ENCODE results near the gene PPARA.

Gene PPARA

DNA sequence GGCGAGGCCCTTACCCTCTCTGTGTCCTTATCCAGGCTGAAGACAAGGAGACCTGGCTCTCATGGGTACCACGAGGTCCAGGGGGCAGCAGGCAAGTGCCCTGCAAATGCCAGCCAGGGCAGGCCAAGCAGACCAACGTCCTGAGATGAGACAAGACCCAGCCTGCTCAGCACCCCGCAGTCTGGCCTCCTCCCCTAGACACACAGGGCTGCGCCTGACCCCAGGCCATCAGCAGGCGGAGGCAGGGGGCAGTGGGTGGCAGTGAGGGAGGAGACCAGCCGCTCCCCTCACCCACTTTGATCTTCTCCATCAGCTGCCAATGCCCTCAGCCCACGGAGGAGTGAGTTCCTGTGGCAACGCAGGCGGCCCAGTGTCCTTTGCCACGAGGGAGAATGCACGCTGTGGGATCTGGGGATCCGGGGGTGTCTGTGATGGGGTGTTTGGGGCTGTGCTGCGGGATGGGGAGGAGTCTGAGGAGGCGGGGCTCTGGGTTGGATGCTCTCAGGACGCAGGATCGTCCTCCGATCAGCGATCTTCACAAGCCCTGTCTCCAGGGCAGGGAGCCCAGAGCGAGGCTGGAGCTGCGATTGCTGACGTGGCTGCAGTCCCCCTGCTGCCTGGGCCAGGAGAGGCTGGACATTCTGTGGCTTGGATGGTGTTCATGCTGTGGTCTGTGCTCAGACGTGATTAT, 30.5 kb upstream of the PPARA start:
- Histone ChIP-seq H2BK120ac (ENCODE audit: insufficient read depth, low read length, poor library complexity) (no peak overlapping the region), H3K4me1 (ENCODE audit: control insufficient read depth in 1 of 2, insufficient read depth in 2 of 2, low read length in 2 of 2) (peaks cover 0 to 3% of the 10 kb centered on the region in 2 experiments), H4K12ac (ENCODE audit: low read depth, low read length) (no peak overlapping the region), H3K9ac (ENCODE audit: low read length) (no peak overlapping the region), H3K27me3 (ENCODE audit: insufficient read depth, low read length) (no peaks in the 10 kb centered on the region), H3K14ac (ENCODE audit: low read length) (no peak overlapping the region), H3K4me3 (ENCODE audit: low read depth, low read length) (no peak overlapping the region), H4K8ac (ENCODE audit: low read depth, low read length) (no peak overlapping the region), H3K27ac (ENCODE audit: low read depth, low read length) (no peak overlapping the region), H3K23ac (ENCODE audit: low read length) (no peak overlapping the region), H3K4ac (ENCODE audit: low read depth, low read length) (no peak overlapping the region), H4K91ac (ENCODE audit: low read depth, low read length) (no peak overlapping the region), H3K4me2 (ENCODE audit: low read length) (no peak overlapping the region), H3K79me2 (ENCODE audit: control insufficient read depth, insufficient read depth, low read length, poor library complexity) (no peaks in the 10 kb centered on the region), H2BK5ac (ENCODE audit: low read depth, low read length, poor library complexity) (no peak overlapping the region), H3K9me3 (ENCODE audit: insufficient read depth, low read depth, low read length) (no peaks in the 10 kb centered on the region), H2BK12ac (ENCODE audit: low read length) (no peak overlapping the region), H3K79me1 (ENCODE audit: low read length) (no peaks in the 10 kb centered on the region), H2AK5ac (ENCODE audit: low read length) (no peak overlapping the region), H3K18ac (ENCODE audit: low read length) (no peak overlapping the region), H3K36me3 (ENCODE audit: control insufficient read depth in 1 of 2, insufficient read depth in 2 of 2, low read length in 2 of 2) (no peaks in the 10 kb centered on the region), H2AFZ (ENCODE audit: insufficient read depth, low read length, poor library complexity) (no peak overlapping the region)
- DNase-seq, result no peak
- no CpG with 5 or more reads among the region's 23 CpGs for WGBS (ENCODE audit: extremely low coverage, insufficient coverage, insufficient read length)

- WGBS (ENCODE audit: extremely low coverage, insufficient coverage, insufficient read length), result no CpG with 5 or more reads among the region's 7 CpGs
- no peak overlapping the region for H3K4me3 ChIP-seq (ENCODE audit: low read depth, low read length)
- H3K27ac ChIP-seq (ENCODE audit: low read depth, low read length), result no peak overlapping the region
Observed at GRCh38 chr22:46120420-46120737, 29.9 kb upstream of the PPARA start.

GRCh38 chr22:46121079-46121478, 29.2 kb upstream of the PPARA start:
- no CpG with 5 or more reads among the region's 6 CpGs for WGBS (ENCODE audit: extremely low coverage, insufficient coverage, insufficient read length)
- Histone ChIP-seq H2AK5ac (ENCODE audit: low read length) (no peak overlapping the region), H3K4me1 (ENCODE audit: control insufficient read depth in 1 of 2, insufficient read depth in 2 of 2, low read length in 2 of 2) (peaks cover 0 to 3% of the 10 kb centered on the region in 2 experiments)

More at GRCh38 chr22:46120420-46120737, 29.9 kb upstream of the PPARA start:
- H3K14ac ChIP-seq (ENCODE audit: low read length), result no peak overlapping the region
- H4K8ac ChIP-seq (ENCODE audit: low read depth, low read length), result no peak overlapping the region
- H4K91ac ChIP-seq (ENCODE audit: low read depth, low read length), result no peak overlapping the region
- no peak overlapping the region for H3K4me2 ChIP-seq (ENCODE audit: low read length)
- no peak overlapping the region for H3K23ac ChIP-seq (ENCODE audit: low read length)
- no peaks in the 10 kb centered on the region for H3K9me3 ChIP-seq (ENCODE audit: insufficient read depth, low read depth, low read length)
- H3K9ac ChIP-seq (ENCODE audit: low read length), result no peak overlapping the region
- no peak overlapping the region for H2BK120ac ChIP-seq (ENCODE audit: insufficient read depth, low read length, poor library complexity)
- H2AK5ac ChIP-seq (ENCODE audit: low read length), result no peak overlapping the region
- H2BK12ac ChIP-seq (ENCODE audit: low read length), result no peak overlapping the region
- no peak overlapping the region for H3K4ac ChIP-seq (ENCODE audit: low read depth, low read length)
- H3K18ac ChIP-seq (ENCODE audit: low read length), result no peak overlapping the region
- peaks cover 0 to 3% of the 10 kb centered on the region in 2 experiments for H3K4me1 ChIP-seq (ENCODE audit: control insufficient read depth in 1 of 2, insufficient read depth in 2 of 2, low read length in 2 of 2)
- H3K27me3 ChIP-seq (ENCODE audit: insufficient read depth, low read length), result no peaks in the 10 kb centered on the region
- no peaks in the 10 kb centered on the region for H3K79me2 ChIP-seq (ENCODE audit: control insufficient read depth, insufficient read depth, low read length, poor library complexity)
- no peaks in the 10 kb centered on the region for H3K36me3 ChIP-seq (ENCODE audit: control insufficient read depth in 1 of 2, insufficient read depth in 2 of 2, low read length in 2 of 2)
- no peak overlapping the region for H4K12ac ChIP-seq (ENCODE audit: low read depth, low read length)
- H3K79me1 ChIP-seq (ENCODE audit: low read length), result no peaks in the 10 kb centered on the region
- no peak overlapping the region for H2AFZ ChIP-seq (ENCODE audit: insufficient read depth, low read length, poor library complexity)
- no peak overlapping the region for H2BK5ac ChIP-seq (ENCODE audit: low read depth, low read length, poor library complexity)
- no peak for DNase-seq

DNA sequence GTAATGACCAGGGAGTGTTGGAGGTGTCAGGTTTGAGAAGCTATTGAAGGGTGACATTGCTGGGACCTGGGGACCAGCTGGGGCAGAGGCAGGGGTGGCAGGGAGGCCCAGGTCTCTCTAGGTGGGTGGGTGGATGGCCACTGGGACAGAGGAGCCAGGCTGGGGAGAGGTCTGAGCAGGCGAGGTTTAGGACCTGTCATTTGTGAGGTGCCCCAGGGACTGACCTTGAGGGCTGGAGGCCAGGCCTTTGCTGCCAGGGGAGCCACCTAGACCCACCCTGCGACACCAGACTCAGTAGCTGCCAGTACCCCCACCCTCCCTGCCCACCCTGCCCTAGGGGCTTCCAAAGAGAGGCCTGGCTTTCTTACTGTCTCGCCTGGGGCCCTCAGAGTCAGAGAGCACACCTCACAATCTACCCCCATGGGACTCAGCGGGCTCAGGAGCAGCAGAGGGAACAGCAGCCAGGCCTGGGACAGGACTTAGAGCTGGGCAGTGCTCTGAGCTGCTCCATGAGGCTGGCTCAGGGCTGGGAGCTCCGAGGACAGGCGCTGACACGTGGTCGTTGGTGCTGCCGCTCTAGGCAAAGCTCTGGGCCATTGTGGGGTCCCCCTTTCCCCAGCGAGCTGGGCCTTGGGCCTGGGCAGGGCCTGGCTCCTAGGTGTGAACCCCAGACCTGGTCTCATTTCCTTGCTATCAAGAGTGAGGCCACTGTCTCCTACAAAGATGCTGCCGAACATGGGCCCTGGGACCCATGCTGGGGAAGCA, 28.6 kb upstream of the PPARA start:
- no peak overlapping the region for H4K12ac ChIP-seq (ENCODE audit: low read depth, low read length)
- no peak overlapping the region for H3K4me3 ChIP-seq (ENCODE audit: low read depth, low read length)

More at GRCh38 chr22:46121079-46121478, 29.2 kb upstream of the PPARA start:
- Histone ChIP-seq H3K23ac (ENCODE audit: low read length) (no peak overlapping the region), H3K4me2 (ENCODE audit: low read length) (no peak overlapping the region), H3K27ac (ENCODE audit: low read depth, low read length) (no peak overlapping the region), H3K9me3 (ENCODE audit: insufficient read depth, low read depth, low read length) (no peaks in the 10 kb centered on the region), H4K8ac (ENCODE audit: low read depth, low read length) (no peak overlapping the region), H3K36me3 (ENCODE audit: control insufficient read depth in 1 of 2, insufficient read depth in 2 of 2, low read length in 2 of 2) (no peaks in the 10 kb centered on the region), H2AFZ (ENCODE audit: insufficient read depth, low read length, poor library complexity) (no peak overlapping the region), H3K4ac (ENCODE audit: low read depth, low read length) (no peak overlapping the region), H3K18ac (ENCODE audit: low read length) (no peak overlapping the region), H4K12ac (ENCODE audit: low read depth, low read length) (no peak overlapping the region), H3K14ac (ENCODE audit: low read length) (no peak overlapping the region), H3K9ac (ENCODE audit: low read length) (no peak overlapping the region), H3K79me1 (ENCODE audit: low read length) (no peaks in the 10 kb centered on the region), H2BK5ac (ENCODE audit: low read depth, low read length, poor library complexity) (no peak overlapping the region), H4K91ac (ENCODE audit: low read depth, low read length) (no peak overlapping the region), H3K27me3 (ENCODE audit: insufficient read depth, low read length) (no peaks in the 10 kb centered on the region), H2BK120ac (ENCODE audit: insufficient read depth, low read length, poor library complexity) (no peak overlapping the region), H3K79me2 (ENCODE audit: control insufficient read depth, insufficient read depth, low read length, poor library complexity) (no peaks in the 10 kb centered on the region), H2BK12ac (ENCODE audit: low read length) (no peak overlapping the region), H3K4me3 (ENCODE audit: low read depth, low read length) (no peak overlapping the region)
- DNase-seq, result no peak

More for the DNA sequence above, 28.6 kb upstream of the PPARA start:
- no peak overlapping the region for H2AFZ ChIP-seq (ENCODE audit: insufficient read depth, low read length, poor library complexity)
- no peak overlapping the region for H4K8ac ChIP-seq (ENCODE audit: low read depth, low read length)
- H3K23ac ChIP-seq (ENCODE audit: low read length), result no peak overlapping the region
- H3K27me3 ChIP-seq (ENCODE audit: insufficient read depth, low read length), result no peaks in the 10 kb centered on the region
- no peak overlapping the region for H2BK120ac ChIP-seq (ENCODE audit: insufficient read depth, low read length, poor library complexity)
- no peak overlapping the region for H2BK12ac ChIP-seq (ENCODE audit: low read length)
- no peak overlapping the region for H2BK5ac ChIP-seq (ENCODE audit: low read depth, low read length, poor library complexity)
- no peaks in the 10 kb centered on the region for H3K79me1 ChIP-seq (ENCODE audit: low read length)
- no peak overlapping the region for H3K4ac ChIP-seq (ENCODE audit: low read depth, low read length)
- WGBS (ENCODE audit: extremely low coverage, insufficient coverage, insufficient read length), result no CpG with 5 or more reads among the region's 11 CpGs
- peaks cover 0 to 3% of the 10 kb centered on the region in 2 experiments for H3K4me1 ChIP-seq (ENCODE audit: control insufficient read depth in 1 of 2, insufficient read depth in 2 of 2, low read length in 2 of 2)
- no peak overlapping the region for H3K4me2 ChIP-seq (ENCODE audit: low read length)
- no peaks in the 10 kb centered on the region for H3K36me3 ChIP-seq (ENCODE audit: control insufficient read depth in 1 of 2, insufficient read depth in 2 of 2, low read length in 2 of 2)
- H3K79me2 ChIP-seq (ENCODE audit: control insufficient read depth, insufficient read depth, low read length, poor library complexity), result no peaks in the 10 kb centered on the region
- H3K14ac ChIP-seq (ENCODE audit: low read length), result no peak overlapping the region
- no peak overlapping the region for H2AK5ac ChIP-seq (ENCODE audit: low read length)
- DNase-seq, result no peak
- no peak overlapping the region for H3K27ac ChIP-seq (ENCODE audit: low read depth, low read length)
- H3K18ac ChIP-seq (ENCODE audit: low read length), result no peak overlapping the region
- no peak overlapping the region for H3K9ac ChIP-seq (ENCODE audit: low read length)
- H4K91ac ChIP-seq (ENCODE audit: low read depth, low read length), result no peak overlapping the region
- H3K9me3 ChIP-seq (ENCODE audit: insufficient read depth, low read depth, low read length), result peaks cover under 1% of the 10 kb centered on the region

Data from trophoblast cell (in vitro differentiated cells and primary cell).